GM19324 (cell line): ENCODE measurements around the gene MAL.
"Not testable (repeated sequence)": the region's sequence is repeated elsewhere in the genome, so short reads cannot be mapped to it uniquely, and the experiment has no call there.

Experiments
- ATAC-seq: cut with Tn5 transposase; IDR thresholded peaks from one replicate; pipeline ENCODE4 v1.9.1; 2021; ENCODE audit warnings: mild to moderate bottlenecking, moderate library complexity; ENCODE audit not compliant: unreplicated experiment, low FRiP score

MAL gene

DNA sequence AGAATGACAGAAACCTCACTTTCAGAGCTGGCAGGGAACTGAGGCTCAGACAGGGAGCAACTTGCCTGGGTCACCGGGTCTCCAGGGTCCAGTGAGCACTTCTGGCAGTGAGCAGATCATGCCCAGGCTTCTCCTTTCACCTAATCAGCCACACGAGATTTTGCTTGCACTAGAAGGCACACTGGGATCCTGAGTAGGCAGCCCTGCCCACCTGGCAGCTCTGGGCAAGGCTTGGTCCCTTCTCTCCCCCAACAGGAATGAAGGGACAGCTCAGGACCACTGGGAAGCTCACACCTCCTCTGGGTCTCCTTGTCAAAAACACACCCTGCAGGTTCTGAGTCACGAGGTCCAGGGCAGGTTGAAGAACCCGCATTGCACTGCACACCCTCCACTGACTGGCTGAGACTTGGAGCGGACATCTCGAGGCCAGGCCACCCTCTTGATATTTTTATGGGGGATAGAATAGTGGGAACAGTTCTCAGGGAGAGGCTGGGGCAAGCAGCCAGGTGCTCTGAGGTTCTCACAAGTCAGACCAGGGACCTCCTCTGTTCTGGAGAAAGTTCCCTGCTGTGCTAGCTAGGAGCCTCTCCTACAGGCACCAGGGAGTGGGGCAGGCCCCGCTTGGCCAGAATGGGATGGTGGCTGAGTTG is 5.7 kb downstream of the MAL start:
- ATAC-seq = no peak

GRCh38 chr2:95031726-95032116 is 6.2 kb downstream of the MAL start:
- no peak for ATAC-seq

DNA sequence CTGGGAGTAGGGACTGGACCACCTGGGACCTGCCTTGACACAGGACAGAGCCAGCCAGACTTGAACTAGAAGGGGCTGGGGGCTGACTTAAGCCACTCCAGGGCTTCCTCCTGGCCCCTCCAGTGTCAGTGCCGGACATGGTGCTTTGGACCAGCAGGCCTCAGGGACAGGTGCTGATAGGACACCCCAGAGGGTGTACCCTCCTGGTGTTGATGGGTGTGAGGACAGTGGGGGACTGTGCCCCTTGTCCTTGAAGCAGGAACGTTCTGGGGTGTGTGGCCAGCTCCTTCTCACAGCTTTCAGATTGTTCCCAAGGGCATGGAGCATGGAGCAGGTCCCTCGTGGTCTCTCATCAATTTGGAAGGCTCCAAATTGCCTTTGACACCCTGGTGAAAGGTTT is 6.8 kb downstream of the MAL start:
- no peak for ATAC-seq

- ATAC-seq = no peak
Observed at GRCh38 chr2:95032868-95033603, 7.5 kb downstream of the MAL start.

GRCh38 chr2:95034221-95034620 is 8.7 kb downstream of the MAL start:
- ATAC-seq = no peak

DNA sequence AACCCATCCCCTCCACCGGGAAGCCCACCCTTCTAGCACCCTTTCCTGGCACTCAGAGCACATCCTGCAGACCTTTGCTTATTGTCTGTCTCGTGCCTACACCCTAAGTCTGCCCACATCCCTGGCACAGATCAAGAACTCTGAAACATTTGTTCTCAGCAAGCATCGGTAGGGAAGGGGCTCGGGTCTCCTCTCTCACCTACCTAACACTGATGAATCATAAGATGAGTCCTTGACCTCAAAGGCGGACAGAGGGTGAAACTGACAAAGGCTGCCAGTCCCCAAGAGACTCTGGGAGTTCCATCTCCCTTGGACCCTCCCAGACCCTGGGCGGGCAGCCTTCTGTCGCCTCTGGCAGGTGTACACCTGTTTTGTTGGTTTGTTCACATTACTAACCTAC is 9.3 kb downstream of the MAL start:
- no peak for ATAC-seq

GRCh38 chr2:95036596-95037383 is 11.3 kb downstream of the MAL start:
- no peak for ATAC-seq

DNA sequence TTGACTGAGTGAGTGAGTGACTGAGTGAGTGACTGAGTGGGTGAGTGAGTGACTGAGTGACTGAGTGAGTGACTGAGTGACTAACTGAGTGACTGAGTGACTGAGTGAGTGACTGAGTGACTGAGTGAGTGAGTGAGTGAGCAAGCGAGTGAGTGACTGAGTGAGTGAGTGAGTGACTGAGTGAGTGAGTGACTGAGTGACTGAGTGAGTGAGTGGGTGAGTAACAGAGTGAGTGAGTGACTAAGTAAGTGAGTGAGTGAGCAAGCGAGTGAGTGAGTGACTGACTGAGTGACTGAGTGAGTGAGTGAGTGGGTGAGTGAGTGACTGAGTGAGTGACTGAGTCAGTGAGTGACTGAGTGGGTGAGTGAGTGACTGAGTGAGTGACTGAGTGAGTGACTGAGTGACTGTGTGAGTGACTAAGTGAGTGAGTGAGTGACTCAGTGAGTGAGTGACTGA is 11.9 kb downstream of the MAL start:
- no peak for ATAC-seq

DNA sequence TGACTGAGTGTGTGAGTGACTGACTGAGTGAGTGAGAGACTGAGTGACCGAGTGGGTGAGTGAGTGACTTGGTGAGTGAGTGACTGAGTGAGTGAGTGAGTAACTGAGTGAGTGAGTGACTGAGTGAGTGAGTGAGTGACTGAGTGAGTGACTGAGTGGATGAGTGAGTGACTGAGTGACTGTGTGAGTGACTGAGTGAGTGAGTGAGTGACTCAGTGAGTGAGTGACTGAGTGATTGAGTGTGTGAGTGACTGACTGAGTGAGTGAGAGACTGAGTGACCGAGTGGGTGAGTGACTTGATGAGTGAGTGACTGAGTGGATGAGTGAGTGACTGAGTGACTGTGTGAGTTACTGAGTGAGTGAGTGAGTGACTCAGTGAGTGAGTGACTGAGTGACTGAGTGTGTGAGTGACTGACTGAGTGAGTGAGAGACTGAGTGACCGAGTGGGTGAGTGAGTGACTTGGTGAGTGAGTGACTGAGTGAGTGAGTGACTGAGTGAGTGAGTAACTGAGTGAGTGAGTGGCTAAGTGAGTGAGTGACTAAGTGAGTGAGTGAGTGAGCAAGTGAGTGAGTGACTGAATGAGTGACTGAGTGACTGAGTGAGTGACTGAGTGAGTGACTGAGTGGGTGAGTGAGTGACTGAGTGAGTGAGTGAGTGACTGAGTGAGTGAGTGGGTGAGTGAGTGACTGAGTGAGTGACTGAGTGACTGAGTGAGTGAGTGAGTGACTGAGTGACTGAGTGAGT is 12.5 kb downstream of the MAL start:
- not testable (repeated sequence) for ATAC-seq

GRCh38 chr2:95038635-95039298 is 13.3 kb downstream of the MAL start:
- no peak for ATAC-seq

- no peak for ATAC-seq
Observed at GRCh38 chr2:95039363-95039762, 13.9 kb downstream of the MAL start.

DNA sequence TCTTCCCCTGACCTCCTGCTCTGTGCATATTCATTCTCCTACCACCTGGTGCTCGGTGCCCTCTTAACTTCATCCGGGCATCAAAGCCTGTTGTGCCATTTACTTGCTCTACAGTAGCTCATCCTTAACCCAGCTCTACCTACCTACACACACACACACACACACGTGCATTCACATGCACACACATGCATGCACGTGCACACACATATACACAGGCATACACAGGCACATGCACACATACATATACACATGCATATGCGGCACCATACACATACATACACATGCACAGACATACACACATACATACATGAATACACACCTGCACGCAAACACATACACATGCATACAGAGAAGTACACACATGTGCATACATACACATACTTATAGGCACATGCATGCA is 14.5 kb downstream of the MAL start:
- ATAC-seq = no peak

- ATAC-seq = no peak
Observed at GRCh38 chr2:95040426-95040825, 14.9 kb downstream of the MAL start.

GRCh38 chr2:95041060-95041823 is 15.7 kb downstream of the MAL start:
- ATAC-seq = no peak

DNA sequence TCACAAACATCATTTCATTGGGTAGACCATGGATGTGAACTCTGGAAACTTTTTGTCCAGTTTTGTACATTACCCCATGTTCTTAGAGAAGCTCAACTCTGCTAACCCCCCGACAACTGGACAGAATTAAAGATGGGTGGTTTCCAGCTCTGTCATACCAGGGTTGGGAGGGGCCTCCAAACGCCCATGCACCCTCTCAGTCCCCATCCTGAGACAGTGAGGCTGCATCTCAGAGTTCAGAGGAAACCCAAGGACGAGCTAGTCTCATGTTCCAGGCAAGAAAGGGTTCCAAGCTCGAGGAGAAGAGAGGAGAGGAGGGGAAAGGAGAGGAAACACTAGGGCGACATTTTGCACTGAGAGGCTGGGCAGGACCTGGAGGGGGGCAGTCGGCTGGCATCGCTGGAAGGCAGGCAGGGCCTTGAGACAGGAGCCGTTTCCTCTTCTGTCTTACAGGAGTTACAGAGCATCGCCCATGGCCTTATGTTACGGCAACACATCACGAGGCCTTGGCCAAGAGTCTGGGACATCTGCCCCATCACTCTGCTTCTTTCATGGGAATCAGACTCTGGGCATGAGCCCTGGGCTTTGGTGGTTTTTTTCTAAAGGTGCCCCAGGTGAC is 16.4 kb downstream of the MAL start:
- ATAC-seq = no peak

GRCh38 chr2:95042472-95043271 is 17.2 kb downstream of the MAL start:
- ATAC-seq = no peak

GRCh38 chr2:95043300-95044093 is 18.0 kb downstream of the MAL start:
- ATAC-seq = no peak
